ENCODE data around the gene SCAMP4. TPM values are rescaled to one million over a fixed set of nuclear protein-coding genes. Genes with fewer than 3 reads are reported as not detected.

The SCAMP4 gene
- polyA plus RNA-seq, 1 donor from 2014 or later = 12.7 TPM

DNA sequence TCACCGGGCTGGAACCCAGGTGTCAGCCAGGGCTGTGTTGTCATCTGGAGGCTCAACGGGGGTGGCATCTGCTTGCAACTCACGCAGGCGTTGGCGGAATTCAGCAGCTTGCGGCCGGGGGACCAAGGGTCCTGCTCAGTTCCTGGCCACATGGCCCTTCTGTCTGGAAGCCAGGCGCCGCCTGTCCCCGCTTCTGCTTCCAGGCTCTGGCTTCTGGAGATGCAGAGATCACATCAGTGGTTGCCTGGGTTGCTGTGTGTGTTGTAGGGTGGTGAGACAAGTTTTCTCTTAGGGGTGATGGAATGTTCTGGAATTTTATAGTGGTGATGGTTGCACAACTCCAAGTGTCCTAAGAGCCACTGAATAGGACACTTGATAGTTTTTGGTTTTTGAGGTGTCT, 5.0 kb downstream of the SCAMP4 start:
- Histone ChIP-seq H3K4me3 (ENCODE audit: low read length) (no peak overlapping the region), H3K9ac (ENCODE audit: low read length) (no peak overlapping the region)

DNA sequence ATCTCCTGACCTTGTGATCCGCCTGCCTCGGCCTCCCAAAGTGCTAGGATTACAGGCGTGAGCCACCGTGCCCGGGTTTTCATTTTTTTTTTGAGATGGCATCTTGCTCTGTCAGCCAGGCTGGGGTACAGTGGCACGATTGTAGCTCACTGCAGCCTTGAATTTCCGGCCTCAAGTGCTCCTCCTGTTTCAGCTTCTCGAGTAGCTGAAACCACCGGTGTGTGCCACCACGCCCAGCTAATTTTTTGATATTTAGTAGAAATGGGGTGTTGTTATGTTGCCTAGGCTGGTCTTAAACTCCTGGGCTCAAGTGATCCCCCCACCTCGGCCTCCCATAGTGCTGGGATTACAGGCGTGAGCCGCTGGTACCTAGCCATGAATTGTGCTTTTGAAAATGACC, 5.9 kb downstream of the SCAMP4 start:
- peaks cover 7% of the 10 kb centered on the region for H3K79me2 ChIP-seq (replicated peaks; ENCODE audit: insufficient read depth, low read length)
- H3K27me3 ChIP-seq (ENCODE audit: insufficient read depth, low read depth, low read length) = no peaks in the 10 kb centered on the region
- no peaks in the 10 kb centered on the region for H3K9me3 ChIP-seq (ENCODE audit: low read length)
- no peaks in the 10 kb centered on the region for H3K36me3 ChIP-seq (ENCODE audit: insufficient read depth, low read length)
- no peaks in the 10 kb centered on the region for H3K9me2 ChIP-seq (ENCODE audit: insufficient read depth, low read length)
- H3K4me3 ChIP-seq (ENCODE audit: low read length) = no peak overlapping the region
- no peaks in the 10 kb centered on the region for H3F3A ChIP-seq (ENCODE audit: insufficient read depth, low read length, poor library complexity, severe bottlenecking)
- H3K4me2 ChIP-seq (ENCODE audit: low read length) = no peak overlapping the region
- no peak overlapping the region for H3K27ac ChIP-seq (ENCODE audit: low read length)
- no peak overlapping the region for H2AFZ ChIP-seq (ENCODE audit: low read depth, low read length)
- no peak overlapping the region for H3K9ac ChIP-seq (ENCODE audit: low read length)
- no peak for TF ChIP-seq POLR2AphosphoS5 (IDR thresholded peaks at IDR 0.05)
- TF ChIP-seq, protein P1, sequence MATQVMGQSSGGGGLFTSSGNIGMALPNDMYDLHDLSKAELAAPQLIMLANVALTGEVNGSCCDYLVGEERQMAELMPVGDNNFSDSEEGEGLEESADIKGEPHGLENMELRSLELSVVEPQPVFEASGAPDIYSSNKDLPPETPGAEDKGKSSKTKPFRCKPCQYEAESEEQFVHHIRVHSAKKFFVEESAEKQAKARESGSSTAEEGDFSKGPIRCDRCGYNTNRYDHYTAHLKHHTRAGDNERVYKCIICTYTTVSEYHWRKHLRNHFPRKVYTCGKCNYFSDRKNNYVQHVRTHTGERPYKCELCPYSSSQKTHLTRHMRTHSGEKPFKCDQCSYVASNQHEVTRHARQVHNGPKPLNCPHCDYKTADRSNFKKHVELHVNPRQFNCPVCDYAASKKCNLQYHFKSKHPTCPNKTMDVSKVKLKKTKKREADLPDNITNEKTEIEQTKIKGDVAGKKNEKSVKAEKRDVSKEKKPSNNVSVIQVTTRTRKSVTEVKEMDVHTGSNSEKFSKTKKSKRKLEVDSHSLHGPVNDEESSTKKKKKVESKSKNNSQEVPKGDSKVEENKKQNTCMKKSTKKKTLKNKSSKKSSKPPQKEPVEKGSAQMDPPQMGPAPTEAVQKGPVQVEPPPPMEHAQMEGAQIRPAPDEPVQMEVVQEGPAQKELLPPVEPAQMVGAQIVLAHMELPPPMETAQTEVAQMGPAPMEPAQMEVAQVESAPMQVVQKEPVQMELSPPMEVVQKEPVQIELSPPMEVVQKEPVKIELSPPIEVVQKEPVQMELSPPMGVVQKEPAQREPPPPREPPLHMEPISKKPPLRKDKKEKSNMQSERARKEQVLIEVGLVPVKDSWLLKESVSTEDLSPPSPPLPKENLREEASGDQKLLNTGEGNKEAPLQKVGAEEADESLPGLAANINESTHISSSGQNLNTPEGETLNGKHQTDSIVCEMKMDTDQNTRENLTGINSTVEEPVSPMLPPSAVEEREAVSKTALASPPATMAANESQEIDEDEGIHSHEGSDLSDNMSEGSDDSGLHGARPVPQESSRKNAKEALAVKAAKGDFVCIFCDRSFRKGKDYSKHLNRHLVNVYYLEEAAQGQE (IDR thresholded peaks at IDR 0.05; ENCODE audit: borderline replicate concordance) = no peak
- TF ChIP-seq TAF1 (IDR thresholded peaks at IDR 0.05; ENCODE audit: low read depth) = no peak
- no peak for TF ChIP-seq EP300 (conservative IDR thresholded peaks at IDR 0.05; ENCODE audit: poor library complexity, severe bottlenecking)
- TF ChIP-seq SMC3 (conservative IDR thresholded peaks at IDR 0.05; ENCODE audit: poor library complexity) = no peak
- no peak for TF ChIP-seq RAD21 (conservative IDR thresholded peaks at IDR 0.05)
- no peak for TF ChIP-seq EZH2 (IDR thresholded peaks at IDR 0.05; ENCODE audit: borderline replicate concordance, insufficient read depth, low read length, poor library complexity, severe bottlenecking)
- H4K20me1 ChIP-seq (ENCODE audit: insufficient read depth) = peaks cover 3% of the 10 kb centered on the region

More for the DNA sequence above, 5.0 kb downstream of the SCAMP4 start:
- TF ChIP-seq, protein P1 (IDR thresholded peaks at IDR 0.05; ENCODE audit: borderline replicate concordance) = no peak
- TF ChIP-seq RAD21 (conservative IDR thresholded peaks at IDR 0.05) = no peak
- TF ChIP-seq TAF1 (IDR thresholded peaks at IDR 0.05; ENCODE audit: low read depth) = no peak
- no peak for TF ChIP-seq EP300 (conservative IDR thresholded peaks at IDR 0.05; ENCODE audit: poor library complexity, severe bottlenecking)
- no peak for TF ChIP-seq EZH2 (IDR thresholded peaks at IDR 0.05; ENCODE audit: borderline replicate concordance, insufficient read depth, low read length, poor library complexity, severe bottlenecking)
- no peak for TF ChIP-seq POLR2AphosphoS5 (IDR thresholded peaks at IDR 0.05)
- TF ChIP-seq MXI1 (conservative IDR thresholded peaks at IDR 0.05; ENCODE audit: poor library complexity, severe bottlenecking) = no peak
- TF ChIP-seq, protein P2, sequence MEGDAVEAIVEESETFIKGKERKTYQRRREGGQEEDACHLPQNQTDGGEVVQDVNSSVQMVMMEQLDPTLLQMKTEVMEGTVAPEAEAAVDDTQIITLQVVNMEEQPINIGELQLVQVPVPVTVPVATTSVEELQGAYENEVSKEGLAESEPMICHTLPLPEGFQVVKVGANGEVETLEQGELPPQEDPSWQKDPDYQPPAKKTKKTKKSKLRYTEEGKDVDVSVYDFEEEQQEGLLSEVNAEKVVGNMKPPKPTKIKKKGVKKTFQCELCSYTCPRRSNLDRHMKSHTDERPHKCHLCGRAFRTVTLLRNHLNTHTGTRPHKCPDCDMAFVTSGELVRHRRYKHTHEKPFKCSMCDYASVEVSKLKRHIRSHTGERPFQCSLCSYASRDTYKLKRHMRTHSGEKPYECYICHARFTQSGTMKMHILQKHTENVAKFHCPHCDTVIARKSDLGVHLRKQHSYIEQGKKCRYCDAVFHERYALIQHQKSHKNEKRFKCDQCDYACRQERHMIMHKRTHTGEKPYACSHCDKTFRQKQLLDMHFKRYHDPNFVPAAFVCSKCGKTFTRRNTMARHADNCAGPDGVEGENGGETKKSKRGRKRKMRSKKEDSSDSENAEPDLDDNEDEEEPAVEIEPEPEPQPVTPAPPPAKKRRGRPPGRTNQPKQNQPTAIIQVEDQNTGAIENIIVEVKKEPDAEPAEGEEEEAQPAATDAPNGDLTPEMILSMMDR (IDR thresholded peaks at IDR 0.05; ENCODE audit: poor library complexity, severe bottlenecking) = no peak
- no peak for TF ChIP-seq SMC3 (conservative IDR thresholded peaks at IDR 0.05; ENCODE audit: poor library complexity)
- H3K79me2 ChIP-seq (replicated peaks; ENCODE audit: insufficient read depth, low read length) = peaks cover 12% of the 10 kb centered on the region
- H3K27ac ChIP-seq (ENCODE audit: low read length) = no peak overlapping the region
- H3F3A ChIP-seq (ENCODE audit: insufficient read depth, low read length, poor library complexity, severe bottlenecking) = no peaks in the 10 kb centered on the region
- H3K36me3 ChIP-seq (ENCODE audit: insufficient read depth, low read length) = no peaks in the 10 kb centered on the region
- peaks cover 3% of the 10 kb centered on the region for H4K20me1 ChIP-seq (ENCODE audit: insufficient read depth)
- no peaks in the 10 kb centered on the region for H3K9me2 ChIP-seq (ENCODE audit: insufficient read depth, low read length)
- H3K9me3 ChIP-seq (ENCODE audit: low read length) = no peaks in the 10 kb centered on the region
- no peak overlapping the region for H2AFZ ChIP-seq (ENCODE audit: low read depth, low read length)
- no peak overlapping the region for H3K4me2 ChIP-seq (ENCODE audit: low read length)
- no peaks in the 10 kb centered on the region for H3K27me3 ChIP-seq (ENCODE audit: insufficient read depth, low read depth, low read length)
